ENCODE results near the gene SEPTIN3.

GRCh38 chr22:41964112-41964491 is 5.1 kb upstream of the SEPTIN3 start:
- no peak for TF ChIP-seq EZH2 (IDR thresholded peaks at IDR 0.05; ENCODE audit: low read length)
- TF ChIP-seq, protein P1, sequence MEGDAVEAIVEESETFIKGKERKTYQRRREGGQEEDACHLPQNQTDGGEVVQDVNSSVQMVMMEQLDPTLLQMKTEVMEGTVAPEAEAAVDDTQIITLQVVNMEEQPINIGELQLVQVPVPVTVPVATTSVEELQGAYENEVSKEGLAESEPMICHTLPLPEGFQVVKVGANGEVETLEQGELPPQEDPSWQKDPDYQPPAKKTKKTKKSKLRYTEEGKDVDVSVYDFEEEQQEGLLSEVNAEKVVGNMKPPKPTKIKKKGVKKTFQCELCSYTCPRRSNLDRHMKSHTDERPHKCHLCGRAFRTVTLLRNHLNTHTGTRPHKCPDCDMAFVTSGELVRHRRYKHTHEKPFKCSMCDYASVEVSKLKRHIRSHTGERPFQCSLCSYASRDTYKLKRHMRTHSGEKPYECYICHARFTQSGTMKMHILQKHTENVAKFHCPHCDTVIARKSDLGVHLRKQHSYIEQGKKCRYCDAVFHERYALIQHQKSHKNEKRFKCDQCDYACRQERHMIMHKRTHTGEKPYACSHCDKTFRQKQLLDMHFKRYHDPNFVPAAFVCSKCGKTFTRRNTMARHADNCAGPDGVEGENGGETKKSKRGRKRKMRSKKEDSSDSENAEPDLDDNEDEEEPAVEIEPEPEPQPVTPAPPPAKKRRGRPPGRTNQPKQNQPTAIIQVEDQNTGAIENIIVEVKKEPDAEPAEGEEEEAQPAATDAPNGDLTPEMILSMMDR (optimal IDR thresholded peaks at IDR 0.05 in 1 of 3, IDR thresholded peaks at IDR 0.05 in 1 of 3, conservative IDR thresholded peaks at IDR 0.05 in 1 of 3; ENCODE audit: extremely low read depth in 1 of 3, insufficient read depth in 2 of 3, low read length in 3 of 3), result no peak
